SW480 (cell line): Measurements from ENCODE around the gene CD40.
"Not testable (repeated sequence)": the region's sequence is repeated elsewhere in the genome, so short reads cannot be mapped to it uniquely, and the experiment has no call there.

Experiments used
- DNase-seq: peaks from one replicate; pipeline ENCODE4 v3.0.0-alpha.2; 2016; ENCODE audit warnings: low spot score

The CD40 gene

DNA sequence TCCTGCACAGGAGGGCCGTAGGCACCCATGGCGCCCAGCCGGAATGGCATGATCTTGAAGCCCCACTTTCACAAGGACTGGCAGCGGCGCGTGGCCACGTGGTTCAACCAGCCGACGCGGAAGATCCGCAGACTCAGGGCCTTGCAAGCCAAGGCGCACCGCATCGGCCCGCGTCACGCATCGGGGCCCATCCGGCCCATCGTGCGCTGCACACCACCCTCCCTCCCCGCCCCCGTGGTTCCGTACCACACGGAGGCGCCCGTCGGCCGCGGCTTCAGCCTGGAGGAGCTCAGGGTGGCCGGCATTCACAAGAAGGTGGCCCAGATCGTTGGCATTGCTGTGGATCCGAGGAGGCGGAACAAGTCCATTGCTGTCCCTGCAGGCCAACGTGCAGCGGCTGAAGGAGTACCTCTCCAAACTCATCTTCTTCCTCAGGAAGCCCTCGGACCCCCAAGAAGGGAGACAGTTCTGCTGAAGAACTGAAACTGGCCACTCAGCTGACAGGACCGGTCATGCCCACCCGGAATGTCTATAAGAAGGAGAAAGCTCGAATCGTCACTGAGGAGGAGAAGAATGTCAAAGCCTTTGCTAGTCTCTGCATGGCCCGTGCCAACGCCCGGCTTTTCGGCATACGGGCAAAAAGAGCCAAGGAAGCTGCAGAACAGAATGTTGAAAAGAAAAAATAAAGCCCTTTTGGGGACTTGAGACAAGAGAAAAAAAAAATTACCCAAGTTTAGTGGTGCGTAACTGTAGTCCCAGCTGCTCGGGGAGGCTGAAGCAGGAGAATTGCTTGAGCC lies 18.4 kb upstream of the CD40 start:
- no peak for DNase-seq

DNA sequence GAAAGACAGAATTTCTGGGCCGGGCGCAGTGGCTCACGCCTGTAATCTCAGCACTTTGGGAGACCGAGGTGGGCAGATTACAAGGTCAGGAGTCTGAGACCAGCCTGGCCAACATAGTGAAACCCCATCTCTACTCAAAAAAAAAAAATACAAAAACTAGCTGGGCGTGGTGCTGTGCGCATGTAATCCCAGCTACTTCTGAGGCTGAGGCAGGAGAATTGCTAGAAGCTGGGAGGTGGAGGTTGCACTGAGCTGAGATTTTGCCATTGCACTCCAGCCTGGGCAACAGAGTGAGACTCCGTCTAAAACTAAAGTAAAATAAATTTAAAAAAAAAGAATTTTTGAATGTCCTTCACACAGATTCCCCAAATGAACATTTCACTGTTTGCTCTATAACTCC lies 17.7 kb upstream of the CD40 start:
- not testable (repeated sequence) for DNase-seq

DNA sequence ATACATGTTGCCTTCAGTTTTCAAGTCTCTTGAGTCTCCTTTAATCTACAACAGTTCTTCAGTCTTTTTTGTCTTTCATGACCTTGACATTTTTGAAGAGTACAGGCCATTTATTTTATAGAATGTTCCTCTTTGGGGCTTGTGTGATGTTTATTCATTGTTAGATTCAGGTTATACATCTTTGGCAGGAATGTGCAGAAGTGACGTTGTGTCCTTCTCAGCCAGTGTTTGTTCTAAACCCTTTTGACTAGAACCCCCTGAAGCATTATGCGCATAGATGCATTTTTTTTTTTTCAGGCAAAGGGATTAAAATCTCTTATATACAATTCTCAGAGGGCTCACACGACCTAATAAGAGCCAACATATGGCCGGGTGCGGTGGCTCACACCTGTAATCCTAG lies 17.1 kb upstream of the CD40 start:
- DNase-seq = no peak

DNA sequence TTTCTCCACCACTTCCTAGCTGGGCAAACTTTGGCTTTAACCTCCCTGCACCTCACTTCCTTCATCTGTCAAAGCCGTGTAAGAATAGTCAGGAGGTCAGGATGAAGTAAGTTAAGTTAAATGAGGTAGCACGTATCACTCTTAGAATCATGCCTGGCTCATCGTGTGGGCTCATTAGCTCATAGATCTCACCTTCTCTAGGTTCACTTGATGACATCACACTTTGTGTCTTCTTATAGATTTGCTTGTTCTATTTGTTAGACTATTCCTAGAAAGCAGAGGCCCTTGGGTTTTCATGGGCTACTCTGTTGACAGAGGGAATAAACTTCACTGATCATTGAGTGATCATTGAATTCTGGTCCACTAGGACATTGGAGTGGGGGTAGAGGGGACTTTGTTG lies 16.2 kb upstream of the CD40 start:
- DNase-seq = no peak

DNA sequence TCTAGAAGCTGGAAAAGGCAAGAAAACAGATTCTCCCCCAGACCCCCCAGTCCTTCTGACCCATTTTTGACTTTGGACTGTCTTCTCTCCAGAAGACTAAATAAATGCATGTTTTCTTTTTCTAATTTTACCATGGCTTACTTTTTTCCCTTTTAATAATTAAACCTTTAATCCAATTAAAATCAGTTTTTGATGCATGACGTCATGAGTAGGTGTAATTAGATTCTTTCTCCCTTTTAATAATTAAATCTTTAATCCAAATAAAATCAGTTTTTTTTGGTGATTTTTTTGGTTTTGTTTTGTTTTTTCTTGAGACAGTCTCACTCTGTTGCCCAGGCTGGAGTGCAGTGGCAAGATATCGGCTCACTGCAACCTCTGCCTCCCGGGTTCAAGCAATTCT lies 15.2 kb upstream of the CD40 start:
- no peak for DNase-seq

DNA sequence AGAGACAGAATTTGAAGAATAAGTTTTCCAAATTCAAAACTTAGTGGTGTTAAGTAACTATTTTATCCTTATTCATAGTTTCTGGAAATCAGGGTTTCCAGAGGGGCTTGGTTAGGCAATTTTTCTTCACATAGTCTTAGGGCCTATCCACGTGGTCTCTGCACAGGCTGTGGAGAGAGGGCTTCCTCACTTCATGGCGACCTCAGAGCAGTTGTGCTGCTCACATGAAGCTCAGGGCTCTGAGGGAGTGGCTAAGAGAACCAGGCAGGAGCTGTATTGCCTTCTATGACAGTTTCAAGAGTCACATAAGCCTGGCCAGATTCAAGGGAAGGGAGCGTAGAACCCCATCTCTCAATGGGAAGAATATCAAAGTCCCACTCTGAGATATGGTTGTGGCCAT lies 13.9 kb upstream of the CD40 start:
- DNase-seq = no peak

DNA sequence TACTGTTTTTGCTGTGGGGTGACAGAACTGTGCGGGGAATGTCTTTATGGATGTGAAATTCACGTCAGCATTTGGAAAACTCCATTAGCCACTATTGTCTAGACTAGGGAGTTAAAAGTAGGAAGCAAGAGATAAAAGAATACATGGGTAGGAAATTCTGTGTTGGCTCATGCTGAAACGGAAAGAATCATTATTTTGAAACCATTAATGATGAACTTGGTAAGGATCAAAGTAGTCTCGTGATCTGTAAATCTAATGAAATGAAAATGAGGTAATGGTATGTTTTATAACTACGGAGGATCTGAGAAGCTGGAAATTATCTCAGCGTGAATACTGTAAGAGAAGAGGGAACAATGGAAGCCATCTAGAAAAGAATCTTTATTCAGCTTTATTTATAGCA lies 11.1 kb upstream of the CD40 start:
- no peak for DNase-seq

DNA sequence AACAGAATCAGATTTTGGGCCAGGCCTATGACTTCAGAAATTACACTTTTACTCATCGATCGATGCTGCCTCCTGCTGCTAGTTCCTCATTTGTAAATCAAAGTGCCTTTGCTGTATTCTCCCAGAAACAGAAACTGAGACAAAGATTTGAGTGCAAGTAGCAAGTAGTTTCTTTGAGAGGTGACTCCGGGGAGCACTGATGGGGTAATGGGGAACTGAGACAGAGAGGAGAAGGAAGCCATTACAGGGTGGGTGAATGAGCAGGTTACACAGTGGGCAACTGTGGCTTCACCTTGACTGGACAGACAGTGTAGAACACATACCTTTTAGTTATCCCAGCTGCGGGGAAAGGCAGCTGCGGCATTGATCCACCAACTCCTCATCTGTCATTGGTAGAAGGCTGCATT lies 9.7 kb upstream of the CD40 start:
- no peak for DNase-seq

DNA sequence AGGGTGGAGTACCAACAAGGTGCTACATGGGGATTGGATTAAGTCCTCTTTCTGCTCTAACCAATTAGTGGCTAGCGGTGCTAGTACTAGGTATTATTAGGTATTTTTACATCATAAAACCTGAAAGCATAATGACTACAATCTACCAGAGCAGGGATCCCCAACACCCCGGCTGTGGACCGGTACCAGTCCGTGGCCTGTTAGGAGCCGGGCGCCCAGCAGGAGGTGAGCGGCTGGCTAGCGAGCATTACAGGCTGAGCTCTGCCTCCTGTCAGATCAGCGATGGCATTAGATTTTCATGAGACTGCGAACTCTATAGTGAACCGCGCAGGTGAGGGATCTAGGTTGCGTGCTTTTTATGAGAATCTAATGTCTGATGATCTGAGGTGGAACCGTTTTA lies 9.1 kb upstream of the CD40 start:
- no peak for DNase-seq

DNA sequence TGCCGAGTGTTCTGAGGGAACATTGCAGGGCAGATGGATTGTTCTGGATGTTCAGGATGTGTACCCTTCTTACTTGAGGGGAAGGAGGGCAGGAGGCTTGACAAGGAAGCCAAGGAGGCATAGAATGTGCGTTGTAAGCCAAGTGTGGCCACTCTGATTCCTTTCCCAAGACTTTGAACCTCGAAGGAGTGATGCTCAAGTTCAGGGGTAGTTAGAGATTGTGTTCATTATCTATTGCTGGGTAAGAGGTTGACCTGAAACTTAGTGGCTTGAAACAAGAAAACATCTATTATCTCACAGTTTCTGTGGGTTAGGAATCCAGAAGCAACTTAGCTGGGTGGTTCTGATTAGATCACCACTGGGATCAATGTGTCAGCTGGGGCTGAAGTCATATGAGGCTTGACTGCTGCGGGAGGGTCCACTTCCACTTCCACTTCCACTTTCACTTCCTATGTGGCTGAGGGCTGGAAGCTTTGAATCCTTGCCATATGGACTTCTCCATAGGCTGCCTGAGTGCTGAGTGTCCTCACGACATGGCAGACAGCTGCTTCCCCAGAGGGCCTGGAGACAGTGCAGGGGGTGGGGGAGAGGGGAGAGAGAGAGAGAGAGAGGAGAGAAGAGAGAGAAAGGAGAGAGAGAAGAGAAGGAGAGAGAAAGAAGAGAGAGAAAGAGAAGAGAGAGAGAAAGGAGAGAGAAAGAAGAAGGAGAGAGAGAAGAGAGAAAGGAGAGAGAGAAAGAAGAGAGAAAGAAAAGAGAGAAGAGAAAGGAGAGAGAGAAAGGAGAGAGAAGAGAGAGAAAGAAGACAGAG lies 6.9 kb upstream of the CD40 start:
- no peak for DNase-seq

DNA sequence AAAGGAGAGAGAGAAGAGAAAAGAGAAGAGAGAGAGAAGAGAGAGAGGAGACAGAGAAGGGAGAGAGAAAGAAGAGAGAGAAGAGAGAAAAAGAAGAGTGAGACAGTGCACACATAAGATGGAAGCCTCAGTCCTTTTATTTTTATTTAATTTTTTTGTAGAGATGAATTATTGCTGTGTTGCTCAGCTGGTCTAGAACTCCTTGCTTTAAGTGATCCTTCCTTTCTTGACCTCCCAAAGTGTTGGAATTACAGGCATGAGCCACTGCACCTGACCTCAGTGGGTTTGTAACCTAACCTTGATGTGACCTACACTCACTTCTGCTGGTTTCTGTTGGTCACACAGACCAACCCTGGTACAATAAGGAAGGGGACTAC lies 6.3 kb upstream of the CD40 start:
- DNase-seq = no peak

DNA sequence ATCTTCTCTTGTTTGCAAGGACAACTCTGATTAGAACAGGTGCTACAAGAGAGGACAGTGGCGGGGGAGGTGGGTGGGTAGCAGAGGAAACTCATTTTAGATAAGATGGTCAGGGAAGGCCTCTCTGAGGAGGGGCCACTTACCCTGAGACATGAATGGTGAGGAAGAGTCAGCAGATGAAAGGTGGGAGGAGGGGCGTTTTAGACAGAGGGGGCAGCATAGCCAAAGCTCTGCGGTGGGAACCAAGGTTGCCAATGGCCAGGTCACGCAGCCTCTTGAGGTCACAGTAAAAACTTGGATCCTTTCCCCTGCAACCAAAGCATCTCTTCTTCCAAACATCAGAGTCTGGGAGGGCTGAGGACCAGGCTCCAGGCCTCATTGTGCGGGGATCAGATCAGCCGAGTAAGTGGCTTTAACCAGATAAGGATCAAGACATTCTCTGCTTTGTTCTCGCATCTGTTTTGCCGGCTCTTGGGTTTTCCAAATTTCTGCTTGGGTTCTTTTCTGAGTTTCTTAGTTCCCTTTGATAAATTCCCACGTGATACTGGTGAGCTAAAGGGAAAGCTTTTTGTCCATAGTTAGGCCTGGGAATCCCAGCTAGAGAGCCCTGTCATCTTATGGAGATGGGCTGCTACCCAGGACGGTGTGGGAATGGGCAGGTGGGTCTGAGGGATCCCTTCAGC lies 5.5 kb upstream of the CD40 start:
- no peak for DNase-seq

DNA sequence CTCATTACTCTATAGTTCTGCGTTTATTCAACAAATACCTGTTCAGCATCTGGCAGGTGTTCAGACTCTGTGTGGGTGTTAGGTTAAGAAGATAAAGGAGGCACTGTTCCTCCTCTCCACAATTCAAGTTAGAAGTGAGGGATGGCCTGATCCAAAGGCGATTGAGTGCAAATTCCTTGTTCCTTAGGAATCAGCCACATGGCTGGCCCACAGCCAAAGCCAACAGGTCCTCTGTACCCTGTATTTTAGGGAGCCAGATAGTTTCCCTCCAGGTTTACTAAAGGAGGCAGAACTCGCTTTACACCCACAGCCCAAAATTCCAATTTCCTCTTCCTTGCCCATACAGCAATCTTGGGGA lies 5.0 kb upstream of the CD40 start:
- DNase-seq = peak; percentile 30

DNA sequence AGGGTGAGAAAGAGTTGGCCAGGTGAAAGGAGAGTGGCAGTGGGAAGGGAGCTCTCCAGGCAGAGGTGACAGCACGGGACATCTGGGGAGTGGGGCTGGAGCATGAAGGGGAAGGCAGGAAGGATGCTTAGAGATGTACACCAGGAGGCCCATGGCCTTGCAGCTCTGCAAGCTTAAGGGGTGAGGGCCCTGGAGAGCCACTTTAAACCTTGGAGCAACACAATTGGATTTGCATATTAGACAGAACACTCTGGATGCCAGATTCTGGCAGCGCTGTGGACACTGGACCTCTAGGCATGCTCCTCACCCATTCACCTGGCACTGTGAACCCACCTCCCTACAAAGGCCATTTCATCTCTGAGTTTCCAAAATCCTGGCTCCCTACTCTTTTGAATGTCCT lies 3.7 kb upstream of the CD40 start:
- no peak for DNase-seq

DNA sequence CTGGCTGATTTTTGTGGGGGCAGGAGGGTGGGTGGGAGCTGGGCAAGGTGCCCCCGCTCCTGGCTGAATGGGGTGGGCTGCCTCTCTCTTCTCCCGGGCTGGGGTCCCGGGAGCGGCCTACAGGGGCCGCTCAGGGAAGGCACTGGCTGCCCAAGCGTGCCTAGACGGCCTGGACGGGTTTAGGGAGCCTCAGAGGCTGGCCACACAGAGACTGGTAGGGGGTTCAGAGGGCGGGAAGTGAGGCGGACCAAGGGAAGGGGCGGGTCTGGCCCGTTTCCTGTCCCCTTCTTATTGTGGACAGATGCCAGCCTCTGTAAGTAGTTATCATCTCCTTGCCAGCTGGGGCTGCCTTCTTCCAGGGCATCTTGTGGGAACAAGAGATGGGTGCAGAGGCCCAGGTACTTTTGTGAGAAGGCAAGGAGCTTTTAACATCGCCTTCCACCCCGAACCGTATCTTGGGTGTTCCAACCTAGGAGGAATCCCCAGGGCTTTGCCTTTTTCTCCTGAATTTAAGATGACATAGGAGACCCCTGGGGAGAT lies 437 bp downstream of the CD40 start:
- no peak for DNase-seq

DNA sequence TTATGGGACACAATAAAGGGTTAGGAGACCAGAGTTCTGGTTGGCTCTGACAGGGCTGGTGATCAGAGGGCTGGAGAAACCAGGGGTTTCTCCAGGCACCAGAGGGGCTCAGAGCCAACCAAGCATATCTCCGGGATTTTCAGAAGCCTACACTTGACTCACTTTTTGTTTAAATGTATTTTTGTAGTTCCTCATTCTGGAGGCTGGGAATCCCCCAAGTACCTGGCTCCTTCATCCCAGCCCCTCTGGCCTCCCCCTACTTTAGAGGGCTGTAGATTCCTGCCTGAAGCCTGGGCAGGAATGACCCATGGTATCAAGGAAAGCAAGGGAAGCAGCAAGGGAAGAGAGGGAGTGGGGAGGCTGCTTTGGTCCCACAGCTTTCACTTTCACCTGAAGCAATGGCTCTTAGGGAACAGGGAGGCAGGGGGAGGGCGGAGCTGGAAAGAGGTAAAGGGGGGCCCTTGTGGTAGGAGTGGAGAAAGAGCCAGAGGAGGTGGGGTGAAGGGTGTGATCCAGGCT lies 973 bp downstream of the CD40 start:
- DNase-seq = no peak

DNA sequence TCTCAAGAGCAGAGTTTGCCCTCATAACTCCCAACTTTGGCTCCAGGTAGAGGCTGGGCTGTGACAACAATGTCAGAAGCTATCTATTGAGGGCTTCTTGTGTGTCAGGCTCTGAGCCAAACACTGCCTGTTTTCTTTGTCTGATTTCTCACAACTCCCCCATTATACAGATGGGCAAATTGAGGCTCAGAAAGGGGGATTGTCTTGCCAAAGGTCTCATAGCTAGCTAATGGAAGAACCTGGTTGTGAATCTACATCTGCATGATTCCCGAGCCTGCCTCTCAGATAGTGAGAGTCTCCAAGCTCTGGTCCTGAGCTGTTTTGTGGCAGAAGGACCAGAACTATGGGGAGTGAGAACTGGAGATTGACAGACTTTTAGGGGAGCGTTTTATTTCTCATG lies 1.4 kb downstream of the CD40 start:
- no peak for DNase-seq

DNA sequence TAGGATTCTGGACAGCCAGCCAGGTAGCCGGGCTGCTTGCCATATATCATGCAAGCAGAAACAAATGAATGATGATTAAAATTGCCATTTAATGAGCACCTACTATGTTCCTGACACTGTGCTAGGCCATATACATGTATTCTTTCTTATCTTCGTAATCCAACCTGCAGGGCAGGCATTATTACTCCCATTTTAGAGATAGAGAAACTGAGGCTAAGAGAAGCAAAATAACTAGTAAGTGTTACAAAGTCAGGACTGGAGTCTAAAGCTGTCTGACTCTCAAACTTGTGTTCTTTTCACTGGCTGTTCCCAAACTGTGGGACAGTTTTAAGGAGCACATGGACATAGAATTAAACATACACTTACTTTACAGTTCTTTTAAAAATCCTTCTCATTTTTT lies 2.0 kb downstream of the CD40 start:
- DNase-seq = no peak

DNA sequence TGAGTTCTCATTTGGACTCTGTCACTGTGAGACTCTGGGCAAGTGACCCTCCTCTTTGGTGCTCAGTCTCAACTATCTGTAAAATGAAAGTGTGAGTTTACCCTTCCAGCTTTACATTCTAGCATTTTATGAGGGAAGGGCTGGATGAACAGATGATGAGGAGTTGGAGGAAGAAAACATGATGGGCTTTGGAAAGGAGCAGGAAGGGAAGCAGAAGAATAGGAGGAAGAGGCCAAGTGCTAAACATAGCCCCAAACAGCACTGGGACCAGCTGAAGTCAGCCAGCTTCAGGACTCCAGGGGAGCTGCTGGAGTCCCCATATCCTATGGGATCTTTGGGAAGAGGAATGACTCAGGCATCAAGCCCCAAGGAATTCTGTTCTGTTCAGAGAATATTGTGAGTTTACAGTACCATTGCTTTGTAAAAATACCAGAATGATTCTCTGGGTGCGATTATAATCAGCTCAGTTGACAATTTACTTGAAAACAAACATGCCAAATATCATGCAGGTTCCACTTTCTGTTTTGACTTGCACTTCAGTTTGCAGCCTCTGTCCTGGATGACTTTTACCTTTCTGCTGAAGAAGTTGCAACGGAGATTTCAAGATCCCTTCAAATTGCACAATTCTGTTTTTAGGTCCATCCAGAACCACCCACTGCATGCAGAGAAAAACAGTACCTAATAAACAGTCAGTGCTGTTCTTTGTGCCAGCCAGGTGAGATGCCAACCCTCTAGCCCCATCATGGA lies 3.2 kb downstream of the CD40 start:
- no peak for DNase-seq

DNA sequence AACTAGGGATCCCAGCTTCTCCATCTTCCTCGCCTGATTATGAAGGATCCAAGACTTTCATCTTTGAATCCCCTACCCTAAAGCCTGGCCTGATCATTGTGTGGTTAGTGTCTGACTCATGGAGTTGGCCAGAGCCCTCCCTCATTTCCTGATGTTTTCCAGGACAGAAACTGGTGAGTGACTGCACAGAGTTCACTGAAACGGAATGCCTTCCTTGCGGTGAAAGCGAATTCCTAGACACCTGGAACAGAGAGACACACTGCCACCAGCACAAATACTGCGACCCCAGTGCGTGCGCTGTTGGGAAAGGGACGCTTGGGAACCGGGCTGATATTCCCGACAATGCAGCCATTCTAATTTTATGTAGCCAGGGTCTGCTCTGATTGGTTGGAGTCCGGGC lies 4.0 kb downstream of the CD40 start:
- peak; percentile 75 for DNase-seq

DNA sequence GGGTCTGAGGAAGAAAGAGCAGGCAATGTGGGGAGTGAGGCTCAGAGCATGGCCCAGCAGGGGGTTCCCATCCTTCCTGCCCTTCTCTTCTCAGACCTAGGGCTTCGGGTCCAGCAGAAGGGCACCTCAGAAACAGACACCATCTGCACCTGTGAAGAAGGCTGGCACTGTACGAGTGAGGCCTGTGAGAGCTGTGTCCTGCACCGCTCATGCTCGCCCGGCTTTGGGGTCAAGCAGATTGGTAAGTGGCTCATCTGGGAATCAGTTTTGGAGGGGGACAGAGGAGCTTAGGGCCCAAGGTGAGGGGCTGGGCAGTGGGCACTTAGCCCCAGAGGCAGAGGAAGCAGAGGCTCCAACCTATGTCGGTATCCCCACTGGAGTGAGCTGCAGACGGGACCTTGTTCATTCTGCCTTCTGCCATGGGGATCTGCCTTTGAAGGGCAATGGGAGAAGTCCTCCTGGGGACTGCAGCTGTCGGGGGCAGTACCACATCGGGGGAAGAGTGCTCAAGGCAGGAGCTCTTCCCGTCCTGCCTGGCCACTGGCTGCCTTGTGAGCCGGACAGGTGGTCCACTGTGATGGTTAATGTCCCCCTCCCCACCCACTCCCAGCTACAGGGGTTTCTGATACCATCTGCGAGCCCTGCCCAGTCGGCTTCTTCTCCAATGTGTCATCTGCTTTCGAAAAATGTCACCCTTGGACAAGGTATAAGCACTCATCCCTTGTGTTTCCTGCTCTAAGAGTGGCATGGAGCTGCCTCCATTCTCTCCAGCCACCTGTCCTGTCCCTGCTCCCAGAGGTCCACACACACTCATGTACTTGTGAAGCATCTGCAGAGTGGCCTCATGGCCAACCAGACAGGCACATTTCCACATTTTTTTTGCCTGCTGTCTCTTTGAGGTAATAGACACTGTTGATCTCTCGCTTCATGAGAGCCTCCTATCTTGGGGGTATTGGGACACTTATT lies 4.7 kb downstream of the CD40 start:
- DNase-seq = no peak
